Globus pallidus (tissue), 1 donor: Measurements from ENCODE around the gene CDK13.
A peak's percentile ranks its signal among the peaks of the same experiment; 100 is the strongest.

ENCODE experiments used
- DNase-seq: peaks from one replicate; pipeline ENCODE4 v3.0.0-alpha.2; 2015; ENCODE audit warnings: low spot score

CDK13 gene

DNA sequence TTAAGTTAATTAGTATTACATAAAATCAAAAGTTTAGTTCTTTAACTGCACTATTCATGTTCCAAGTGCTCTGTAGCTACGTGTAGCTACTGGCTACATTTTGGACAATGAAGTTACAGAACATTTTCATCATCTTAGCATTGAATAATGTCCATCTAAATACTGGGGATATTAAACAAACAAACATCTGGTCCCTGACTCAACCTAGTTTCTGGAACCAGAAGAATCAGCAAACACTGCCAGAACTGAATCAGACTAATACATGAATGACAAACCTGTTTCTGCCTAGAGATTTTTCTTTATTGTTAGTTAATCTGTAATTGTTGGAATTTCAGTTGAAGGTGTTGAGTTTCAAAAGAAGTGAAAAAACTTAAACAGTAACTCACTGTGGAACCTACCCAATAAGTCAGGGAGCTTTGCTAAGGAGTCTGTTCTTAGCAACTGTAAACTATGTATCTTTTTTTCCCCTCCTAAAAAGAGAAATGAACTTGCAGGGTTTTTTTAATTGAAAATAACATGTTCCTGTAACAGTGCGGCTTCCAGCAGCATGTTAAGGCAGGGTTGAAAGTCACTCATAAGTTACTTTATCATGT is 58.3 kb downstream of the CDK13 start:
- DNase-seq: no peak

DNA sequence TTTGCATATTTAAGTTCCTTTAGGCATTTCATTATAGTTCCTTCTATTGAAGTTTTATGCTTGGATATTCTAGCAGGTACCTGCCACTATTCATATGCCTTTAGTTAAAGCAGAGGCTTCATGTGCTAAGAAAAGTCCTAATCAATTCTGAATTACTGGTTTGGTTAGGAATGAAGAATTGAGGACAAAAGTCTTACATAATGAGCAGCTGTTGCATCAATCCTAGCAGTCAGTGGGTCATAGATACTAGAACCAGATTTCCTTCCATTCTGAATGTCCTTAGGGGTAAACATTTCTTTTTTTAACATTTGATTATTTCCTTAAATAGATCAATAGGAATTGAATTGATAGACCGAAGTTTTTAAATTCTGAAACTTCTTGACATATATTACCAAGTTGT is 59.2 kb downstream of the CDK13 start:
- no peak for DNase-seq

DNA sequence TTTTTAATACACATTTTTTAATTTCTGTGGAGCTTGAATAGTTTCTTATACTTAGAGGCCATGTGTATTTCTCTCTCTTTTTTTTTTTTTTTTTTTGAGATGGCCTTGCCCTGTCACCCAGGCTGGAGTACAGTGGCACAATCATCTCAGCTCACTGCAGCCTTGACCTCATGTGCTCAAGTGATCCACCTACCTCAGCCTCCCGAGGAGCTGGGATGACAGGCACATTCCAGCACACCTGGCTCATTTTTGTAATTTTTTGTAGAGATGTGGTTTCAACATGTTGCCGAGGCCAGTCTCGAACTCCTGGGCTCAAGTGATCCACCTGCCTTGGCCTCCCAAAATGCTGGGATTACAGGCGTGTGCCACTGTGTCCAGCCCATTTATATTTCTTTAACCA is 64.3 kb downstream of the CDK13 start:
- DNase-seq: no peak

DNA sequence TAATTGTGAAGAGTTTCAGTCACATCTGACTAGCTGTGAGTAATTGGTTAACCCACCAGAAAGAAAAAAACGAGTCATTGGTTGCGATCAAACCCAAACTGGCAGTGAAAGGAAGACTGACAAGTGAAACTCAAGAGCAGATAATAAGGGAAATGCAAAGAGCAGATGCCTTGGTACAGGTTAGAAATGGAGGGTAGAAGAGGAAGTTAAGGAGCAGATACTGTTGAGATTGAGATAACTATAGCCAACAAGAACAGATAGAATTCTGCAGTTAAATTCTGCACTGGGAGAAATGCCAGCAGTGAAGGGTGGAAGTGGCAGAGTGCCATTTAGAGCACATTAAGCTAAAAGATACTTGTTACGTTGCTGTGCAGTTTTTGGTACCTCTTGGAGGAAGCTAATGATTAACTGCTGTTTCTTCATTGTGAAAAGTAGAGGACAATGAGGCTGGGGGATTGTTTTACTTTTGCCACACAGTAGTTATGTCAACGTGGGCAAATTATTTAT is 65.8 kb downstream of the CDK13 start:
- DNase-seq: peak; percentile 23

DNA sequence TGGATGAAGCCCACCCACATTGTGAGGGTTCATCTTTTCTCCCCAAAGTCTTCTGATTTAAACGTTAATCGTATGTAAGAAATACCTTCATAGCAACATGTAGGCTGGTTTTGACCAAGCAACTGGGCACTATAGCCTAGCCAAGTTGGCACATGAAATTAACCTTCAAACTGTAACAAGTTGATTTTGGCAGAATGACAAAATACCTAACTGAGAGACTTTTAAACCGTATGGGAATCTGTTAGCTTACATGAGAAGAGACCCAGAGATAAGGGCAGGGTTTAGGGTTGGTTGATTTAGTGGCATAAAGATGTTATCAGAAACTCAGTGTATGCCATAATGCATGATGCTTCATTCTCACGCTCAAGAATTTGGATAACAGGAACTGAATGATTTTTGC is 69.5 kb downstream of the CDK13 start:
- no peak for DNase-seq

DNA sequence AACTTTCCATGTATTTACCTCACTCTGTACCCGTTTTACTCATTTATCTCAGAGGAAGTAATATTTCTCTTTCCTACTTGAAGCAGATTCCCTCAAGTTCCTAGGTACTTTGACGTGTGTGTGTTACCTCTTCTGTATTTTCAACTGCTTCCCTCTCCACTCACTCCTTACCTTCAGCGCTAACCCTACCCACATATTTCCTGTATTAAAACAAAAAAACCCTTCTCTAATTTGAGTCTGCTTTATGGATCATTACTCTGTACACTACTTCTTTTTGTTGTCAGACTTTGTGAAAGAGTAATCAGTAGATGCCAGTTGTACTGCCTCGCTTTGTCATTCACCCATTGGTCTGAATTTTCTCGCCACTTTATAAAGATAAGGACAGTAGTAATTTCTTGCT is 74.0 kb downstream of the CDK13 start:
- no peak for DNase-seq

DNA sequence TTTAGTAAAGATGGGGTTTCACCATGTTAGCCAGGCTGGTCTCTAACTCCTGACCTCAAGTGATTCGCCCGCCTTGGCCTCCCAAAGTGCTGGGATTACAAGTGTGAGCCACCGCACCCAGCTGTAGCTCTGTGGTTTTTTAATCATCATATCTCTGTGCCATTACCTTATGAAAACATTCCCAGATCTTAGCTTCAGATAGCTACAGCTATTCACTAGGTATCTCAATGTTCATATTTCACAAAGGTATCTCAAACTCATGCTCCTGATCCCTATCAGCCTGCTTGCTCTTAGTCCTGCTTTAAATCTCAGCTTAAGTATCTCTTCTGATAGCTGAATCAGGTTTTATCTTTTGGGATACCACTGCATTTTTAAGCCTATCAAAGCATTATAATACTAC is 74.8 kb downstream of the CDK13 start:
- DNase-seq: no peak

DNA sequence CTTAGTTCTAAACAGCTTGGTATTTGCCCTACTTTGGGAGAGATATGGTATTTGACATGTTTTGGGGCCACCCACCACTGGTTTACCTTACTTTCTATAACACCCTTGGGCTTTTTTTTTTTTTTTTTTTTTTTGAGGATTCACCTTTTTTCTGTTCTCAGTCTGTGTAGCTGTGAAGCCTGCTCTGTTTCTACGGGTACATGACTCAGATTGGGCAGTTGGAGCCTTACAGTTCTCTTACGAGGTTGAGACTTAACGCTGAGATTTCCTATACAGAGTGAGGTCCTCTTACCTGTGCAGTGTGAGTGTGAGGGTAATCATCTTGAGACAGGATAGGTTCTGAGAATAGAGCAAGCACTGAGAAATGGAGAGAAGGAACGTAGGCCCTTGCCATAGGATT is 77.5 kb downstream of the CDK13 start:
- no peak for DNase-seq

DNA sequence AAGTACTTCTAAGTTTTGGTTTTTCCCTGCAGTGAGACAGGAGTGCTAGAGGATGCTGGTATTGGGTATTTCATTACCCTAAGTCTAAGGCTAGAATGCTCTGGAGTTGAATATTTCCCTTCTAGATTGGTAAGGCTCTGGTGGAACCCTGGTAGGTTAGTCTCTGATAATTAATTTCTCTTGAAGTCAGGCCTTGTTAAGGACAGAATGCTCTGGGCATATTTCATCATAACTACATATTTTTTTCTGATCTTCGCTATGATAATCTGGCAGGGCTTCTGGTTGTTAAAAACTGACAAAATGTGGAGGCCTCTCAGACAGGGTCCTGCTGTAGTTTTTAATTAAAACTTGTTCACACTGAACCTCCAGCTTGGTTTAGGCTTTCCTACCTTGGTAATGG is 83.8 kb downstream of the CDK13 start:
- DNase-seq: no peak

DNA sequence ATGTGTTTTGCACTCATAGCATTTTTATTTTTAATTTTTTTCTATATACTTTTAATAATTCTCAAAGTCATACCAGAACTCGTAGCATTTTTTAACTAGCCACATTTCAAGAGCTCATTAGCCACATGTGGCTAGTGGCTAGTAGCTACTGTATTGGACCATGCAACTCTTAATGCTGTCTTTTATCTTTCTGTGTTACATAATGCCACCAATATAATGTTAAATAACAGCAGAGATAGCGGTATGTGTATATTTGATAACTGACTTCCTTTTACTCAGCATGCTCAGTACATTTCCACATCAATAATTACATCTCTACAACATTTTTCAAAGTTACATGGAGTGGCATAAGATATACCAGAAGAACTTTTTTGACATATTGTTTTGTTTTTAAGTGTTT is 91.4 kb downstream of the CDK13 start:
- DNase-seq: no peak

DNA sequence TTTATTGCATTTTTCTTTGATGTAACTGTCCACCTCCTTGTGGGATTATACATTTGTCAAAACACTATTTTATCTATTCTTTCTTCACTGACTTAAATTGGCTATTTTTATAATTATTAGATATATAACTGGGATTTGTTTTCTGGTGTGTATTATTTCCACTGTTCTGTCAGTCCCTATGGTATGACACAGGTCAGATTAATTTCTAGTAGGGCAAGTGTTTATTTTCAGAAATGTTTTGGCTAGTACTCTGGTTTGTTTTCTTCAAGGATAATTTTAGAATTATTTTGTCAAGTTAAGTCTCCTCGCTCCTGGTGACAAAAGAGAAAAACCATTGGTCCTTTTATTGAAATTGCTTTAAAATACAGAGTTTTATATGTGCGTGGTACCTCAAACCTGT is 93.1 kb downstream of the CDK13 start:
- DNase-seq: no peak

DNA sequence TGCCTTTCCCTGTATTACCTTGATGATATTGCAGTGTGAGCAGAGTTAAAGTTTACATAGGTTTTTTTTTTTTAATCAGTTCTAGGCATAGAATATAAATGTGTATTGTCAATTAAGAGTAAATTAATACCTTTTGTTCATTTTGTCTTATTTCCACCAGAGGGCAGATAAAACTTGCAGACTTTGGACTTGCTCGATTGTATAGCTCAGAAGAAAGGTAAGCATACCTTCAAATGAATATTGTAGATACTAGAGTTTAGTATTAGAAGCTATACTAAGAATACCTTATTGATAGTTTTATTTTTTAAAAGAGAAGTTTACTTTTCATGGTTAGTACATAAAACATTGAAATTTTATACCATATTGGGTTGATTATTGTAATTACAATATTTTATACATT is 97.6 kb downstream of the CDK13 start:
- no peak for DNase-seq

DNA sequence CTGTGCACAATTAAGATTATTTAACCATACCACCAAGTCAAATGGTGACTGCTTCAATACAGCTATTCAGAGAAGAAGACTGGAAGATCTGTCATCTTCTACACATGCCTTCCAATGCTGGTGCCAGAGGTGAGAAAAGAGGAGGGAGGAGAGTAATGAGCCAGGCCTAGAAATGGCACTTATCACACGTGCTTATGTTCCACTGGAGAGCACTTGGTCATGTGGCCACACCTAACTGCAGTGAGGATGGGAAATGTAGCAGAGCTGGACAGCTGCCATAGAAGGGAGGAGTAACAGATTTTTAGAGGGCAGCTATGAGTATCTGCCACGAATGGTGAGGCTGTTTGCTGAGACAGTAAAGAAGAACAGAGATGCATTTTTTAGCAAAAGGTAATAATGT is 107.2 kb downstream of the CDK13 start:
- DNase-seq: no peak

DNA sequence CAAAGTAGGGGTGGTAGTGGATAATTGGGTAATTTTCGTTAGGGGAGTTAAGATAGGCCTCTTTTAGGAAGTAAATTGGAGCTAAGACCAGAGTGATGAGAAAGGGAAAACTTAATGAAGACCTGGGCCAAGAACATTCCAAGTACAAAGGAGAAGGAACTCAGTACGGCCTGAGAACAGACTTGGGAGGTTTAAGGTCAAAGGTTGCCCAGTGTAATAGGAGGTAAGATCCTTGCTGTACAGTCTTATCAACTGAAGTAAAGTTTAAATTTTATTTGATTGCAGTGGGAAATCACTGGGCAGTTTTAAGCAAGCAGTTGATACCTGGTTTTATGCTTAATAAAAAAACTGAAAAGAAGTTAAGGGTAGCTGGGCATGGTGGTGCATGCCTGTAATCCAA is 108.0 kb downstream of the CDK13 start:
- DNase-seq: no peak

DNA sequence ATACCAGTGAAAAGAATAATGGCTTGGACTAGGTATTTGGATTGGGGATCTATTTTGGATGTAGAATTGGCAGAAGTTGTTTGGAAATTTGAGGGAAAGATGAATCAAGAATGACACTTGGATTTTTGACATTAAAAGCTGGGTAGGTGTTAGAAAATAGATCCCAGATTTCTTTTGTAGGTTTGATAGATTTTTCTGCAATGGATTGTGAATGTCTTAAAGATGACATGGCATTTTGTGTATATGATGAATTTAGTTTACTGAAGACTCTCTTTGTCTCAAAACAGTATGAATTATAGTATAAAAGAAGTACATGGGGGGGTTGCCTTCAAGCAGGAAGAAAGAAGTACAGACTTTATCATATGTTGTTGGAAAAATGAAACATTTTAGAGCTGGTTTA is 108.6 kb downstream of the CDK13 start:
- DNase-seq: no peak

DNA sequence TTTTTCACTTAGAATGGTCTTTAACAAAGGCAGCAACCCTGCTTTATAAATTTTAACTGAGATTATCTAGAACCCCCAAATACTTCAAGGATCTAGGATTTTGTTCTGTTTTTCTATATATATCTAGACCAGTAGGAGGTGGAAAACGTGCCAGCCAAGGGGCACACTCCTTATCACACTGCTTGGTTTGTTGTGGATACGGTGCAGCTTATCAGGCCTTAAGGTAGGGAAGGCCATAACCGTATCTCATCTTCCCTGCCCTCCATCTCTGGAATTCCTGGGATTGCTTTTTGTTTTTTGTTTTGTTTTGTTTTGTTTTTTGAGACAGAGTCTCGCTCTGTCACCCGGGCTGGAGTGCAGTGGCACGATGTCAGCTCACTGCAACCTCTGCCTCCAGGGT is 109.0 kb downstream of the CDK13 start:
- DNase-seq: no peak

DNA sequence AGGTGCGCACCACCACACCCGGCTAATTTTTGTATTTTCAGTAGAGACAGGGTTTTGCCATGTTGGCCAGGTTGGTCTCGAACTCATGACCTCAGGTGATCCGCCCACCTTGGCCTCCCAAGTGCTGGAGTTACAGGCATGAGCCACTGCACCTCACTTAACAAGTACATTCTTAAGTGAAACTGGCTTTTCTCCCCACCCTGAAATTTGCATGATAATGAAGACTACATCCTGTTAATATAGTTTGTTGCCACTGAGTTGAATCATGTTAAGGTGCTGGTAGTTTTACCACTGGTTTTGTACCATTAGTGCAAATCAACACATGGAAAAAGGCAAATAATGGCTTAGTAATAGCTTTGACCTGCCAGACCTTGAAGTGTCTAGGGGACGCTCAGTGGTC is 122.2 kb downstream of the CDK13 start:
- no peak for DNase-seq

DNA sequence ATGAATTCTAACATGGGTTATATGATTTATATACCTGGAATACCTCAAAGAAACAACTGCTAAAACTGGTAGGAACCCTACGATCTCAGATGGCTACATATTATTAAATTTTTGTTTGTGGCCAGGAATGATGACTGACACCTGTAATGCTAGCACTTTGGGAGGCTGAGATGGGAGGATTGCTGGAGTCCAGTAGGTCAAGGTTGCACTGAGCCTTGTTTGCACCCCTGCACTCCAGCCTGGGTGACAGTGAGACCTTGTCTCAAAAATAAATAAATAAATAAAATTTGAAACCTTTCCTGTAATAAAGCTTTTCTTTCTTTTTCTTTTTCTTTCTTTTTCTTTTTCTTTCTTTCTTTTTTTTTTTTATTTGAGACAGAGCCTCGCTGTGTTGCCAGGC is 123.2 kb downstream of the CDK13 start:
- DNase-seq: no peak

DNA sequence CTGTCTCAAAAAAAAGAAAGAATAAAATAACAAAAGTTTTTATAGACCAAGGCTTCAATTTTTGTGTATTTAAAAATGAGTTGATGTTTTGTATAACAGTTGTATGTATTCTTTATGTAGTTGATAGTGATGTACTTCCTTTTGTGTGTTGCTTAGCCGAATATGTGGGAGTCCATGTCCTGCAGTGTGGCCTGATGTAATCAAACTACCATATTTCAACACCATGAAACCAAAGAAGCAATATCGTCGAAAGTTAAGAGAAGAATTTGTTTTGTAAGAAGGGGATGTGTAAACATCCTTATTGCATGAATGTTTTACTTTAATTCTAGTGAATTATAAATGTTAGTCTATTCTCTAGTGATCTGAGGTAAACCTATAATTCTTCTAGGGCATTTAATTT is 127.8 kb downstream of the CDK13 start:
- no peak for DNase-seq

DNA sequence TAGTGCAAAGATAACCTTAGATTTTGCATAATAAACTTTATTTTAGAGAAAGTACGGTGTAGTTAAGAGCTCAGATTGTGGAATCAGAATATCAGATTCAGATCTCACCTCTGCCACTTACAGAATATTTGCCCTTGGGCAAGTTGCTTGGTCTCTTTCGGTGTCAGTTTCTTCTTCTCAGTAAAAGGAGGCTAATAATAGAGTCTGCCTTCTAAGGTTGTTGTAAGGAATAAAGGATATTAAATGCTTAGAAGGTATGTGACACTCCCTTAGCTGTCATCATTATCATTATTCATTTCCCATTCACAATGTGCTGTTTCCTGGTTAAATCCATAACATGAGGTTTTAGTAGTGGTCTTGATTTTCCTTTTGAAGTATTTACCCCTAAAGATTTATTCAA is 142.1 kb downstream of the CDK13 start:
- DNase-seq: no peak

DNA sequence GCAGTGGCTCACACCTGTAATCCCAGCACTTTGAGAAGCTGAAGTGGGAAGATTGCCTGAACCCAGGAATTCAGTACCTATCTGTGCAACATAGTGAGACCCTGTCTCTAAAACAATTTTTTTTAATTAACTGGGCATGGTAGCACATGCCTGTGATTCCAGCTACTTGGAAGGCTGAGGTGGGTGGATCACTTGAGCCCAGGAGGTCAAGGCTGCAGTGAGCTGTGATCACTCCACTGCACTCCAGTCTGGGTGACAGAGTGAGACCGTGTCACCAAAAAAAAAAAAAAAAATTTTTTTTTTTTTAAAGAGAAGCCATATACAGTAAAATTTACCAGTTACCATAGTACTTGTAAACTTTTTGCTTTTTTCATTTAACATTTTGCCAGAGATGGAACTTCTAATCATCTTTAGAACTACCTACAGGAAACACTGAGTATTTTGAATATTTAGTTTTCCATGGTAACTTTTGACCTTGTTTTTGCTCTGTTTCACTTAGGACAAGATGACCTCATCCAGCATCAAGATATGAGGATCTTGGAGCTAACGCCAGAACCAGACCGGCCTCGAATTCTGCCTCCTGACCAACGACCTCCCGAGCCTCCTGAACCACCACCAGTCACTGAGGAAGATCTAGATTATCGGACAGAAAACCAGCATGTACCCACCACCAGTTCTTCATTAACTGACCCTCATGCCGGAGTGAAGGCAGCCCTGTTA is 143.7 kb downstream of the CDK13 start:
- DNase-seq: no peak

DNA sequence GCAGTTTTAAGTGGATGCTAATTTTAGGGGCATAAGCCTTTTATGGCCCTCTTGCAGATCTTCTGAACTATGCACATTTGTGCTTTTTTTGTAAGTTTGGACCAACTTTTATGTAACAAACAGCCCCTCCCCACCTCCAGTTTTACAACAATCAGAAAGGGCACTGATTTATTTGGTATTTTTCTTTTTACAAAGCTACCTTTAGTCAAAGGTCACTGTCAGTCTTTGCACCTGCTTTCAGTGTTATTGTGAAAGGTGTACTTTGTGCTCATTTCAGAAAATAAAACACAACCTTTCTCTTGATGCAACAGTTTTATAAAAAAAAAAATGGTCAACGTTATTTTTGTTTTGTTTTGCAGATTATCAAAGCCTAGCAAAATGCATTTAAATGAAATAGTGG is 145.2 kb downstream of the CDK13 start:
- no peak for DNase-seq

DNA sequence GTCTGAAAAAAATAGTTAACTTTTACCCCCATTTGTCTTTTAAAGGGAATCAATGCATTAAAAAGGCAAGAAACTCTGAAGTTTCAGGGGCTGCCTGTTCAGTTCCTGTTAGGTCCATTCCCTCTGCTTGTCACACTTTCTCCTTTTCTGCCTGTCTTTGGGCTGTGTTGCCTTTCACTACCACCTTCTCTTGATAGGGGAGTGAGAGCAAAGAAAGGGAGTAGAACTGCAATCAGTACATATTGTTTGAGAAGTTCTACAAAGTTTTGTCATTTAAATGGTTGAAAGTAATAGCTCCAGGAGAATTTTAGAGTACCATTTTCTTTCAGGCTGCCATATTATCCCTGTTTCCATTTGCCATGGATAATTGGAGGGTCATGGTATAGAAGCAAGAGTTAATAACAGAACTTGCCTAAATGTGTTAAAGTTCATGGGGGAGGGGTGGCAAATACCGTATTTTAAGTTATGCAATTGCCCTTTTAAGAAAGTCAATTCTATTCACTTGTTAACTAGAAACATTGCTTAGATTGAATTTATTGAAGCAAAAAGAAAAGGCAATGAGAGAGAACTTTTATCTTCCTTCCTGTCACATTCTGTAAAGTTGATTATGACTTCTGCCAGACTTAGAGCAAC is 145.8 kb downstream of the CDK13 start:
- no peak for DNase-seq

DNA sequence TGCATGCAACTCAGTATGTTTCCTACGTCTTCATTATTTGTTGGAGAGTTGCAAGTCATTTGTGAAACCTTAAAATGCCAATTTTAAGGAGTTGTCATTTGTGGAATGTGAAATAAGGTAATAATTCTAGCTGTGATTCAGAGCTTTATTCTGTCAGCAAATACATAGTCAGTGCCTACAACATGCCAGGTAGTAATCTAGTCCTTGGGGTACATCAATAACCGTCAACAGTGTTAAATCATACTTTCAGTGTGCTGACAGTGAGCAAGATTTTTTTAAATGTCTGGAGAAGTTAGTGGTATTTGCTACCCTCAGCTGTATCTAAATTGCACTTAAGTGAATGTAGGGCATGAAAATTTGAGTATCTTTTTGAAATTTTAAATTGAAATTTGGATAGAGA is 147.7 kb downstream of the CDK13 start:
- DNase-seq: no peak
